ENCODE results near the gene ALAD. TPM values are rescaled to one million over a fixed set of nuclear protein-coding genes. Genes with fewer than 3 reads are reported as not detected.

The ALAD gene
- total and polyA plus RNA-seq, 2 of the 13 experiments (the other 11 are each of a cell fraction or from before 2014, with no cell fraction given): 21.8 to 30.1 TPM

- TF ChIP-seq, protein P1, sequence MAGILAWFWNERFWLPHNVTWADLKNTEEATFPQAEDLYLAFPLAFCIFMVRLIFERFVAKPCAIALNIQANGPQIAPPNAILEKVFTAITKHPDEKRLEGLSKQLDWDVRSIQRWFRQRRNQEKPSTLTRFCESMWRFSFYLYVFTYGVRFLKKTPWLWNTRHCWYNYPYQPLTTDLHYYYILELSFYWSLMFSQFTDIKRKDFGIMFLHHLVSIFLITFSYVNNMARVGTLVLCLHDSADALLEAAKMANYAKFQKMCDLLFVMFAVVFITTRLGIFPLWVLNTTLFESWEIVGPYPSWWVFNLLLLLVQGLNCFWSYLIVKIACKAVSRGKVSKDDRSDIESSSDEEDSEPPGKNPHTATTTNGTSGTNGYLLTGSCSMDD (CRISPR knock-in tag; IDR thresholded peaks at IDR 0.05): no peak
- TF ChIP-seq HNRNPH1 (optimal IDR thresholded peaks at IDR 0.05; ENCODE audit: low read depth, low read length): no peak
- TF ChIP-seq, protein P2, sequence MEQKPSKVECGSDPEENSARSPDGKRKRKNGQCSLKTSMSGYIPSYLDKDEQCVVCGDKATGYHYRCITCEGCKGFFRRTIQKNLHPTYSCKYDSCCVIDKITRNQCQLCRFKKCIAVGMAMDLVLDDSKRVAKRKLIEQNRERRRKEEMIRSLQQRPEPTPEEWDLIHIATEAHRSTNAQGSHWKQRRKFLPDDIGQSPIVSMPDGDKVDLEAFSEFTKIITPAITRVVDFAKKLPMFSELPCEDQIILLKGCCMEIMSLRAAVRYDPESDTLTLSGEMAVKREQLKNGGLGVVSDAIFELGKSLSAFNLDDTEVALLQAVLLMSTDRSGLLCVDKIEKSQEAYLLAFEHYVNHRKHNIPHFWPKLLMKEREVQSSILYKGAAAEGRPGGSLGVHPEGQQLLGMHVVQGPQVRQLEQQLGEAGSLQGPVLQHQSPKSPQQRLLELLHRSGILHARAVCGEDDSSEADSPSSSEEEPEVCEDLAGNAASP (CRISPR knock-in tag; IDR thresholded peaks at IDR 0.05; ENCODE audit: borderline replicate concordance): peak; percentile 42; the same call in 1 of the 2 replicates
- peak; percentile 15; the same call in 1 of the 2 replicates for TF ChIP-seq BCL6 (CRISPR knock-in tag; IDR thresholded peaks at IDR 0.05)
- TF ChIP-seq, protein P3, sequence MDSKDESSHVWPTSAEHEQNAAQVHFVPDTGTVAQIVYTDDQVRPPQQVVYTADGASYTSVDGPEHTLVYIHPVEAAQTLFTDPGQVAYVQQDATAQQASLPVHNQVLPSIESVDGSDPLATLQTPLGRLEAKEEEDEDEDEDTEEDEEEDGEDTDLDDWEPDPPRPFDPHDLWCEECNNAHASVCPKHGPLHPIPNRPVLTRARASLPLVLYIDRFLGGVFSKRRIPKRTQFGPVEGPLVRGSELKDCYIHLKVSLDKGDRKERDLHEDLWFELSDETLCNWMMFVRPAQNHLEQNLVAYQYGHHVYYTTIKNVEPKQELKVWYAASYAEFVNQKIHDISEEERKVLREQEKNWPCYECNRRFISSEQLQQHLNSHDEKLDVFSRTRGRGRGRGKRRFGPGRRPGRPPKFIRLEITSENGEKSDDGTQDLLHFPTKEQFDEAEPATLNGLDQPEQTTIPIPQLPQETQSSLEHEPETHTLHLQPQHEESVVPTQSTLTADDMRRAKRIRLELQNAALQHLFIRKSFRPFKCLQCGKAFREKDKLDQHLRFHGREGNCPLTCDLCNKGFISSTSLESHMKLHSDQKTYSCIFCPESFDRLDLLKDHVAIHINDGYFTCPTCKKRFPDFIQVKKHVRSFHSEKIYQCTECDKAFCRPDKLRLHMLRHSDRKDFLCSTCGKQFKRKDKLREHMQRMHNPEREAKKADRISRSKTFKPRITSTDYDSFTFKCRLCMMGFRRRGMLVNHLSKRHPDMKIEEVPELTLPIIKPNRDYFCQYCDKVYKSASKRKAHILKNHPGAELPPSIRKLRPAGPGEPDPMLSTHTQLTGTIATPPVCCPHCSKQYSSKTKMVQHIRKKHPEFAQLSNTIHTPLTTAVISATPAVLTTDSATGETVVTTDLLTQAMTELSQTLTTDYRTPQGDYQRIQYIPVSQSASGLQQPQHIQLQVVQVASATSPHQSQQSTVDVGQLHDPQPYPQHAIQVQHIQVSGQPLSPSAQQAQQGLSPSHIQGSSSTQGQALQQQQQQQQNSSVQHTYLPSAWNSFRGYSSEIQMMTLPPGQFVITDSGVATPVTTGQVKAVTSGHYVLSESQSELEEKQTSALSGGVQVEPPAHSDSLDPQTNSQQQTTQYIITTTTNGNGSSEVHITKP (CRISPR knock-in tag; IDR thresholded peaks at IDR 0.05; ENCODE audit: low read depth): no peak; the same call in 1 of the 2 replicates
- no peak for TF ChIP-seq NFYB (CRISPR knock-in tag; IDR thresholded peaks at IDR 0.05)
- no peak for TF ChIP-seq BHLHE40 (IDR thresholded peaks at IDR 0.05; ENCODE audit: low read length)
- no peak for TF ChIP-seq ZNF44 (CRISPR knock-in tag; IDR thresholded peaks at IDR 0.05)
- no peak for TF ChIP-seq RBM39 (IDR thresholded peaks at IDR 0.05; ENCODE audit: low read depth, low read length, poor library complexity, severe bottlenecking)
- no peak for TF ChIP-seq PTBP1 (IDR thresholded peaks at IDR 0.05; ENCODE audit: low read depth, low read length, poor library complexity, severe bottlenecking)
- TF ChIP-seq, protein P4, sequence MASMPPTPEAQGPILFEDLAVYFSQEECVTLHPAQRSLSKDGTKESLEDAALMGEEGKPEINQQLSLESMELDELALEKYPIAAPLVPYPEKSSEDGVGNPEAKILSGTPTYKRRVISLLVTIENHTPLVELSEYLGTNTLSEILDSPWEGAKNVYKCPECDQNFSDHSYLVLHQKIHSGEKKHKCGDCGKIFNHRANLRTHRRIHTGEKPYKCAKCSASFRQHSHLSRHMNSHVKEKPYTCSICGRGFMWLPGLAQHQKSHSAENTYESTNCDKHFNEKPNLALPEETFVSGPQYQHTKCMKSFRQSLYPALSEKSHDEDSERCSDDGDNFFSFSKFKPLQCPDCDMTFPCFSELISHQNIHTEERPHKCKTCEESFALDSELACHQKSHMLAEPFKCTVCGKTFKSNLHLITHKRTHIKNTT (CRISPR knock-in tag; IDR thresholded peaks at IDR 0.05): no peak
- TF ChIP-seq CENPX (CRISPR knock-in tag; IDR thresholded peaks at IDR 0.05): no peak
- TF ChIP-seq TEAD3 (CRISPR knock-in tag; optimal IDR thresholded peaks at IDR 0.05; ENCODE audit: borderline replicate concordance): peak; percentile 47
- TF ChIP-seq, protein P5, sequence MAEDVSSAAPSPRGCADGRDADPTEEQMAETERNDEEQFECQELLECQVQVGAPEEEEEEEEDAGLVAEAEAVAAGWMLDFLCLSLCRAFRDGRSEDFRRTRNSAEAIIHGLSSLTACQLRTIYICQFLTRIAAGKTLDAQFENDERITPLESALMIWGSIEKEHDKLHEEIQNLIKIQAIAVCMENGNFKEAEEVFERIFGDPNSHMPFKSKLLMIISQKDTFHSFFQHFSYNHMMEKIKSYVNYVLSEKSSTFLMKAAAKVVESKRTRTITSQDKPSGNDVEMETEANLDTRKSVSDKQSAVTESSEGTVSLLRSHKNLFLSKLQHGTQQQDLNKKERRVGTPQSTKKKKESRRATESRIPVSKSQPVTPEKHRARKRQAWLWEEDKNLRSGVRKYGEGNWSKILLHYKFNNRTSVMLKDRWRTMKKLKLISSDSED (CRISPR knock-in tag; IDR thresholded peaks at IDR 0.05): no peak
- TF ChIP-seq SNAPC2 (CRISPR knock-in tag; IDR thresholded peaks at IDR 0.05): no peak
- TF ChIP-seq, protein P6, sequence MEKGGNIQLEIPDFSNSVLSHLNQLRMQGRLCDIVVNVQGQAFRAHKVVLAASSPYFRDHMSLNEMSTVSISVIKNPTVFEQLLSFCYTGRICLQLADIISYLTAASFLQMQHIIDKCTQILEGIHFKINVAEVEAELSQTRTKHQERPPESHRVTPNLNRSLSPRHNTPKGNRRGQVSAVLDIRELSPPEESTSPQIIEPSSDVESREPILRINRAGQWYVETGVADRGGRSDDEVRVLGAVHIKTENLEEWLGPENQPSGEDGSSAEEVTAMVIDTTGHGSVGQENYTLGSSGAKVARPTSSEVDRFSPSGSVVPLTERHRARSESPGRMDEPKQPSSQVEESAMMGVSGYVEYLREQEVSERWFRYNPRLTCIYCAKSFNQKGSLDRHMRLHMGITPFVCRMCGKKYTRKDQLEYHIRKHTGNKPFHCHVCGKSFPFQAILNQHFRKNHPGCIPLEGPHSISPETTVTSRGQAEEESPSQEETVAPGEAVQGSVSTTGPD (CRISPR knock-in tag; IDR thresholded peaks at IDR 0.05): no peak
Measured at GRCh38 chr9:113376634-113377567, 24.2 kb downstream of the ALAD start, which contains the start of gene HDHD3 (continued).

All from HepG2 (cell line).